ENCODE data around the gene MT1A.

GRCh38 chr16:56633535-56633934 is 4.9 kb upstream of the MT1A start:
- TF ChIP-seq CTCF (conservative IDR thresholded peaks at IDR 0.05; ENCODE audit: low read depth, low read length) (no peak), EZH2 (IDR thresholded peaks at IDR 0.05; ENCODE audit: borderline replicate concordance, low read depth, low read length, poor library complexity, severe bottlenecking) (no peak)
